ENCODE data around the gene RPP14. TPM values are rescaled to one million over a fixed set of nuclear protein-coding genes. Genes with fewer than 3 reads are reported as not detected.
"Not testable (repeated sequence)": the region's sequence is repeated elsewhere in the genome, so short reads cannot be mapped to it uniquely, and the experiment has no call there.

The RPP14 gene
- total RNA-seq, 1 donor: 13.4 TPM

- no peak overlapping the region for H3K27ac ChIP-seq (ENCODE audit: low read depth, low read length)
Measured at GRCh38 chr3:58288011-58288728, 17.9 kb upstream of the RPP14 start.

GRCh38 chr3:58288964-58289613 lies 17.0 kb upstream of the RPP14 start:
- H4K20me1 ChIP-seq (ENCODE audit: insufficient read depth, low read length); H3K4me3 ChIP-seq (ENCODE audit: insufficient read depth, low read length); H3K4me2 ChIP-seq (ENCODE audit: insufficient read depth, low read length); H3K9me3 ChIP-seq (ENCODE audit: low read depth, low read length); H3K36me3 ChIP-seq (ENCODE audit: insufficient read depth, low read length); H3K27me3 ChIP-seq (ENCODE audit: insufficient read depth, low read length); DNase-seq (ENCODE audit: insufficient read length, low spot score, missing footprints); H3K79me2 ChIP-seq (ENCODE audit: insufficient read depth, low read length); H3K27ac ChIP-seq (ENCODE audit: low read depth, low read length); H2AFZ ChIP-seq (ENCODE audit: low read length); H3K4me1 ChIP-seq (ENCODE audit: insufficient read depth, low read length): not testable (repeated sequence)

More at GRCh38 chr3:58288011-58288728, 17.9 kb upstream of the RPP14 start:
- Histone ChIP-seq H3K4me3 (ENCODE audit: insufficient read depth, low read length) (no peak overlapping the region), H4K20me1 (ENCODE audit: insufficient read depth, low read length) (no peaks in the 10 kb centered on the region), H3K79me2 (ENCODE audit: insufficient read depth, low read length) (no peaks in the 10 kb centered on the region), H2AFZ (ENCODE audit: low read length) (no peak overlapping the region), H3K27me3 (ENCODE audit: insufficient read depth, low read length) (no peaks in the 10 kb centered on the region), H3K4me1 (ENCODE audit: insufficient read depth, low read length) (no peaks in the 10 kb centered on the region), H3K4me2 (ENCODE audit: insufficient read depth, low read length) (no peak overlapping the region), H3K9me3 (ENCODE audit: low read depth, low read length) (no peaks in the 10 kb centered on the region), H3K36me3 (ENCODE audit: insufficient read depth, low read length) (peaks cover 4% of the 10 kb centered on the region)
- TF ChIP-seq CTCF (IDR thresholded peaks at IDR 0.05; ENCODE audit: extremely low read depth, low read depth, low read length): no peak
- DNase-seq (ENCODE audit: insufficient read length, low spot score, missing footprints): no peak

- not testable (repeated sequence) for H3K27me3 ChIP-seq (ENCODE audit: insufficient read depth, low read length); H3K4me2 ChIP-seq (ENCODE audit: insufficient read depth, low read length); H2AFZ ChIP-seq (ENCODE audit: low read length); H3K9me3 ChIP-seq (ENCODE audit: low read depth, low read length); DNase-seq (ENCODE audit: insufficient read length, low spot score, missing footprints); H3K4me3 ChIP-seq (ENCODE audit: insufficient read depth, low read length); H3K79me2 ChIP-seq (ENCODE audit: insufficient read depth, low read length); H3K36me3 ChIP-seq (ENCODE audit: insufficient read depth, low read length); H3K4me1 ChIP-seq (ENCODE audit: insufficient read depth, low read length); H4K20me1 ChIP-seq (ENCODE audit: insufficient read depth, low read length); H3K27ac ChIP-seq (ENCODE audit: low read depth, low read length)
Measured at GRCh38 chr3:58290446-58290845, 15.6 kb upstream of the RPP14 start.

- H3K27ac ChIP-seq (ENCODE audit: low read depth, low read length): no peak overlapping the region
- no peaks in the 10 kb centered on the region for H4K20me1 ChIP-seq (ENCODE audit: insufficient read depth, low read length)
- TF ChIP-seq CTCF (IDR thresholded peaks at IDR 0.05; ENCODE audit: extremely low read depth, low read depth, low read length): no peak
Measured at GRCh38 chr3:58291671-58292338, 14.2 kb upstream of the RPP14 start.

More at GRCh38 chr3:58291671-58292338, 14.2 kb upstream of the RPP14 start:
- H3K36me3 ChIP-seq (ENCODE audit: insufficient read depth, low read length): no peaks in the 10 kb centered on the region
- H3K27me3 ChIP-seq (ENCODE audit: insufficient read depth, low read length): no peaks in the 10 kb centered on the region
- no peaks in the 10 kb centered on the region for H3K79me2 ChIP-seq (ENCODE audit: insufficient read depth, low read length)
- no peaks in the 10 kb centered on the region for H3K9me3 ChIP-seq (ENCODE audit: low read depth, low read length)
- DNase-seq (ENCODE audit: insufficient read length, low spot score, missing footprints): no peak
- H3K4me1 ChIP-seq (ENCODE audit: insufficient read depth, low read length): no peaks in the 10 kb centered on the region
- H3K4me3 ChIP-seq (ENCODE audit: insufficient read depth, low read length): no peak overlapping the region
- no peak overlapping the region for H2AFZ ChIP-seq (ENCODE audit: low read length)
- no peak overlapping the region for H3K4me2 ChIP-seq (ENCODE audit: insufficient read depth, low read length)
